Fibroblast of lung (primary cell): ENCODE measurements around the gene LTN1. TPM values are rescaled to one million over a fixed set of nuclear protein-coding genes. Genes with fewer than 3 reads are reported as not detected.

Experiments used
- DNase-seq, 2 donors: peaks; one replicate each; pipeline versions ENCODE4 v3.0.0 to v3.0.0-alpha.2; 2010; ENCODE audit warnings: low read depth in 2 of 2
- H2AFZ ChIP-seq: 2 replicates; pipeline ENCODE4 v1.5.1; 2012; ENCODE audit warnings: low read length, control low read depth, inconsistent platforms
- H3K27ac ChIP-seq: 2 replicates; pipeline ENCODE4 v1.5.1; 2011; ENCODE audit warnings: low read length, control low read depth; ENCODE audit not compliant: insufficient read depth
- H3K27me3 ChIP-seq: 2 replicates; pipeline ENCODE4 v1.5.1; 2011; ENCODE audit warnings: mild to moderate bottlenecking, low read length; ENCODE audit not compliant: control insufficient read depth, insufficient read depth
- H3K36me3 ChIP-seq: 2 replicates; pipeline ENCODE4 v1.5.1; 2011; ENCODE audit warnings: low read length; ENCODE audit not compliant: control insufficient read depth, insufficient read depth
- H3K4me1 ChIP-seq: 2 replicates; pipeline ENCODE4 v1.5.1; 2011; ENCODE audit warnings: low read length; ENCODE audit not compliant: control insufficient read depth, insufficient read depth; ENCODE audit errors: extremely low read depth
- H3K4me2 ChIP-seq: 2 replicates; pipeline ENCODE4 v1.5.1; 2011; ENCODE audit warnings: low read length, control low read depth; ENCODE audit not compliant: insufficient read depth; ENCODE audit errors: extremely low read depth
- H3K4me3 ChIP-seq, 4 experiments: fragments of 200-600 bp in 1 of 4; sonication (generic) in 1 of 4; replicated peaks in 1 of 4; 2 replicates each; pipeline ENCODE4 v1.5.1; 2011 to 2016; ENCODE audit warnings: low read length in 4 of 4, low read depth in 3 of 4, mild to moderate bottlenecking in 3 of 4, control low read depth in 2 of 4, inconsistent platforms in 1 of 4, mixed read lengths in 1 of 4; ENCODE audit not compliant: insufficient read depth in 1 of 4; ENCODE audit errors: control extremely low read depth in 1 of 4
- H3K79me2 ChIP-seq: 2 replicates; pipeline ENCODE4 v1.5.1; 2012; ENCODE audit warnings: mild to moderate bottlenecking, low read length, inconsistent platforms; ENCODE audit not compliant: control insufficient read depth, insufficient read depth
- H3K9ac ChIP-seq: 2 replicates; pipeline ENCODE4 v1.5.1; 2011; ENCODE audit warnings: mild to moderate bottlenecking, low read length, control low read depth; ENCODE audit not compliant: insufficient read depth
- H3K9me3 ChIP-seq: 2 replicates; pipeline ENCODE4 v1.5.1; 2012; ENCODE audit warnings: low read depth, low read length; ENCODE audit not compliant: control insufficient read depth, insufficient read depth
- H4K20me1 ChIP-seq: 2 replicates; pipeline ENCODE4 v1.5.1; 2011; ENCODE audit warnings: low read length; ENCODE audit not compliant: control insufficient read depth, insufficient read depth; ENCODE audit errors: extremely low read depth
- CTCF ChIP-seq, 2 donors: IDR thresholded peaks in 1 of 2; conservative IDR thresholded peaks in 1 of 2; 1 replicate in 1 of 2; 2 replicates in 1 of 2; pipeline ENCODE4 v1.5.1; 2011 to 2012; ENCODE audit warnings: low read length in 2 of 2, control low read depth in 1 of 2, inconsistent platforms in 1 of 2, low read depth in 1 of 2, mild to moderate bottlenecking in 1 of 2
- EZH2 ChIP-seq: IDR thresholded peaks from 2 replicates; pipeline ENCODE4 v1.5.1; 2012; ENCODE audit warnings: low read length, control low read depth, mild to moderate bottlenecking; ENCODE audit errors: missing control alignments
- polyA plus RNA-seq, 2 donors: library from polyadenylated mRNA; depleted of rRNA in 1 of 2; stranded (reverse) in 1 of 2; unstranded in 1 of 2; fragments of >200 nt; gene quantifications; 2 replicates each; pipeline ENCODE4 v1.2.1, GENCODE V29; 2011 to 2012; ENCODE audit warnings: missing spikeins in 1 of 2
- total RNA-seq: library from RNA; depleted of rRNA; stranded (reverse); fragments of >200 nt; gene quantifications from 2 replicates; pipeline ENCODE4 v1.2.1, GENCODE V29; 2014

LTN1 gene
- total and polyA plus RNA-seq, 2 donors (not counting 1 experiment from before 2014, with no cell fraction given) = 12.6 to 22.3 TPM

DNA sequence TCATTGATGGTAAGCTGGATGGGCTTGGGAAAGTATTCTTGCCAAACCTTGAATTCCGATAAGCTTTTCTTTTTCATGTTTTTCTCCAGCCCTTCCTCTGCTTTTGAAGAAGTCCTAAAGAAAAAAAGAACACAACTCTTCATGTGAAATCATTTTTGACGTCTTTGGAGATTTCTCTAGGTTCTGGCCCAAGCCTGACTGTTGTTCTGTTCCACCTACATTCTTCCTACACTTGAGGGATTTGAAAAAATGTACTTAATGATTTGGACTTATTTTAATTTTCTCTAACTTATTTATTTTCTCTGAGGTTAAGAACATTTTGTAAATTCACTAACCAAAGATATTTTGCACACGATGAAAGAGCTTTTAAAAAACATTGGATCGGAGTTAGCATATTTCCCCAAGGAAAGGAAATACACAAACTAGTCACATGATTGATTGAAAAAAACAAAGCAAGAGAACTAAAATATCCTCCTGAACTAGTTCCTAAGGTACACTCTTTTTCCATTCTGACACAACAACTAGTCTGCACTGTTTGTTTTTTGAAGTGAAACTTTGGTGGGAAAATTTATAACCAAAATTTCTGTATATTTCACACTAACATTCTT, 82.3 kb downstream of the LTN1 start:
- no peaks in the 10 kb centered on the region for H3K9me3 ChIP-seq
- H3K27ac ChIP-seq = no peak overlapping the region
- H3K4me3 ChIP-seq = no peak overlapping the region
- H3K4me1 ChIP-seq = no peaks in the 10 kb centered on the region
- no peak for DNase-seq
- H3K27me3 ChIP-seq = no peaks in the 10 kb centered on the region
- H2AFZ ChIP-seq = no peak overlapping the region
- no peaks in the 10 kb centered on the region for H3K36me3 ChIP-seq
- H3K79me2 ChIP-seq = no peaks in the 10 kb centered on the region
- no peak for TF ChIP-seq EZH2
- TF ChIP-seq CTCF (conservative IDR thresholded peaks at IDR 0.05 in 1 of 2, IDR thresholded peaks at IDR 0.05 in 1 of 2; ENCODE audit: low read depth in 1 of 2, low read length in 2 of 2) = no peak
- H3K9ac ChIP-seq = no peak overlapping the region
- H3K4me2 ChIP-seq = no peak overlapping the region
- H4K20me1 ChIP-seq = no peaks in the 10 kb centered on the region

GRCh38 chr21:28908351-28908750, 84.3 kb downstream of the LTN1 start:
- H4K20me1 ChIP-seq = no peaks in the 10 kb centered on the region
- no peaks in the 10 kb centered on the region for H3K79me2 ChIP-seq
- H3K9me3 ChIP-seq = no peaks in the 10 kb centered on the region
- H3K27ac ChIP-seq = no peak overlapping the region
- no peaks in the 10 kb centered on the region for H3K27me3 ChIP-seq
- no peak overlapping the region for H2AFZ ChIP-seq
- no peak for DNase-seq
- no peaks in the 10 kb centered on the region for H3K4me1 ChIP-seq
- no peak overlapping the region for H3K9ac ChIP-seq
- no peak overlapping the region for H3K4me3 ChIP-seq
- no peak for TF ChIP-seq CTCF (conservative IDR thresholded peaks at IDR 0.05 in 1 of 2, IDR thresholded peaks at IDR 0.05 in 1 of 2; ENCODE audit: low read depth in 1 of 2, low read length in 2 of 2)
- no peak for TF ChIP-seq EZH2
- no peak overlapping the region for H3K4me2 ChIP-seq
- no peaks in the 10 kb centered on the region for H3K36me3 ChIP-seq

DNA sequence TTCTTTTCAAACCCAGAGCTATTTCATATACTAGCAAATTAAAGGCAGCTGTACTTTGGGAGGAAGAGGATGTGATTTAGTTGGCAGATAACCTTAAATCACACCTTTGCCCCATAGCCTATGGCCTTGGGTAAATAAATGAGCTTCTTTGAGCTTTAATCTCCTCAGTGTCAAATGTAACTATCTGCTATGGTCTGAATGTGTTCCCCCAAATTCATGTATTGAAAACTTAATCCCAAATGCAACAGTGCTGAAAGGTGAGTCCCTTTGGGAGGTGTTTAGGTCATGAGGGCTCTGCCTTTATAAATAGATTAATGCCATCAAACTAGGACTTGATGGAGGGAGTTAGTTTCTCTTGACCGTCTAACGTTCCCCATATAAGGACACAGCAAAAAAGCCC, 85.8 kb downstream of the LTN1 start:
- no peaks in the 10 kb centered on the region for H3K9me3 ChIP-seq
- H3K27ac ChIP-seq = no peak overlapping the region
- no peak for TF ChIP-seq CTCF (conservative IDR thresholded peaks at IDR 0.05 in 1 of 2, IDR thresholded peaks at IDR 0.05 in 1 of 2; ENCODE audit: low read depth in 1 of 2, low read length in 2 of 2)
- TF ChIP-seq EZH2 = no peak
- H3K36me3 ChIP-seq = no peaks in the 10 kb centered on the region
- no peaks in the 10 kb centered on the region for H3K27me3 ChIP-seq
- H3K4me2 ChIP-seq = no peak overlapping the region
- H3K4me3 ChIP-seq = no peak overlapping the region
- H2AFZ ChIP-seq = no peak overlapping the region
- H3K4me1 ChIP-seq = no peaks in the 10 kb centered on the region
- no peak for DNase-seq
- no peaks in the 10 kb centered on the region for H4K20me1 ChIP-seq
- H3K79me2 ChIP-seq = no peaks in the 10 kb centered on the region
- H3K9ac ChIP-seq = no peak overlapping the region
